Hepatocyte (in vitro differentiated cells): ENCODE results near the gene COL19A1. TPM values are rescaled to one million over a fixed set of nuclear protein-coding genes. Genes with fewer than 3 reads are reported as not detected.
A peak's percentile ranks its signal among the peaks of the same experiment; 100 is the strongest.
"Not testable (repeated sequence)": the region's sequence is repeated elsewhere in the genome, so short reads cannot be mapped to it uniquely, and the experiment has no call there.

Experiments used
- DNase-seq: peaks from one replicate; pipeline ENCODE4 v3.0.0-alpha.2; 2016; ENCODE audit warnings: low spot score
- H2AFZ ChIP-seq: fragments of 200-600 bp; sonication (generic); 2 replicates; pipeline ENCODE4 v1.6.0; 2016; ENCODE audit warnings: antibody characterized with exemption, mild to moderate bottlenecking
- H3K27ac ChIP-seq: fragments of 200-600 bp; sonication (generic); 2 replicates; pipeline ENCODE4 v1.5.1; 2016; ENCODE audit warnings: mild to moderate bottlenecking
- H3K27me3 ChIP-seq: fragments of 200-600 bp; sonication (generic); 2 replicates; pipeline ENCODE4 v1.6.1; 2016
- H3K36me3 ChIP-seq: fragments of 200-600 bp; sonication (generic); replicated peaks from 2 replicates; pipeline ENCODE4 v1.5.1; 2016; ENCODE audit warnings: low read depth; ENCODE audit not compliant: insufficient read depth
- H3K4me1 ChIP-seq: fragments of 200-600 bp; sonication (generic); 2 replicates; pipeline ENCODE4 v1.5.1; 2016; ENCODE audit warnings: mild to moderate bottlenecking, moderate library complexity; ENCODE audit not compliant: insufficient read depth
- H3K4me2 ChIP-seq: fragments of 200-600 bp; sonication (generic); 2 replicates; pipeline ENCODE4 v1.6.0; 2016
- H3K4me3 ChIP-seq: fragments of 200-600 bp; sonication (generic); 2 replicates; pipeline ENCODE4 v1.5.1; 2016; ENCODE audit warnings: mild to moderate bottlenecking
- H3K79me2 ChIP-seq: fragments of 200-600 bp; sonication (generic); 2 replicates; pipeline ENCODE4 v1.6.0; 2017; ENCODE audit warnings: mild to moderate bottlenecking
- H3K9me2 ChIP-seq: fragments of 200-600 bp; sonication (generic); replicated peaks from 2 replicates; pipeline ENCODE4 v1.6.0; 2017; ENCODE audit warnings: mild to moderate bottlenecking; ENCODE audit not compliant: insufficient read depth
- H3K9me3 ChIP-seq: fragments of 200-600 bp; sonication (generic); 2 replicates; pipeline ENCODE4 v1.5.1; 2016; ENCODE audit warnings: low read depth, mild to moderate bottlenecking
- H4K20me1 ChIP-seq: fragments of 200-600 bp; sonication (generic); 2 replicates; pipeline ENCODE4 v1.6.0; 2016; ENCODE audit warnings: mild to moderate bottlenecking; ENCODE audit not compliant: insufficient read depth, poor library complexity, severe bottlenecking
- EZH2 ChIP-seq: fragments of 200-600 bp; sonication (generic); IDR thresholded peaks from 2 replicates; pipeline ENCODE4 v1.6.1; 2016; ENCODE audit warnings: antibody characterized with exemption, mild to moderate bottlenecking, borderline replicate concordance
- EZH2phosphoT487 ChIP-seq: fragments of 200-600 bp; sonication (generic); IDR thresholded peaks from one replicate; pipeline ENCODE4 v1.6.1; 2018; ENCODE audit warnings: antibody characterized with exemption, mild to moderate bottlenecking, low read depth, moderate library complexity; ENCODE audit not compliant: unreplicated experiment, severe bottlenecking
- WGBS: methylation state at CpG from one replicate; pipeline ENCODE4 v1.1.6; 2016; ENCODE audit warnings: low lambda C conversion rate; ENCODE audit errors: missing lambda C conversion rate; 5-methylcytosine and 5-hydroxymethylcytosine counted together
- polyA plus RNA-seq: library from polyadenylated mRNA; unstranded; fragments of >200 nt; fragmentation: Nextera tagmentation; extraction: Ambion mirVana; gene quantifications from 2 replicates; pipeline ENCODE4 v1.2.1, GENCODE V29; 2016
- total RNA-seq: library from RNA; depleted of rRNA; stranded (reverse); fragments of >200 nt; gene quantifications from 2 replicates; pipeline ENCODE4 v1.2.3, GENCODE V29; 2014
- TF ChIP-seq, protein P1 (sequence below): fragments of 200-600 bp; sonication (generic); IDR thresholded peaks from 2 replicates; pipeline ENCODE4 v1.5.1; 2016; ENCODE audit warnings: antibody characterized with exemption, mild to moderate bottlenecking; ENCODE audit not compliant: poor library complexity

COL19A1 gene
- total and polyA plus RNA-seq, 2 experiments from 2014 or later, result 1.1 to 1.2 TPM

DNA sequence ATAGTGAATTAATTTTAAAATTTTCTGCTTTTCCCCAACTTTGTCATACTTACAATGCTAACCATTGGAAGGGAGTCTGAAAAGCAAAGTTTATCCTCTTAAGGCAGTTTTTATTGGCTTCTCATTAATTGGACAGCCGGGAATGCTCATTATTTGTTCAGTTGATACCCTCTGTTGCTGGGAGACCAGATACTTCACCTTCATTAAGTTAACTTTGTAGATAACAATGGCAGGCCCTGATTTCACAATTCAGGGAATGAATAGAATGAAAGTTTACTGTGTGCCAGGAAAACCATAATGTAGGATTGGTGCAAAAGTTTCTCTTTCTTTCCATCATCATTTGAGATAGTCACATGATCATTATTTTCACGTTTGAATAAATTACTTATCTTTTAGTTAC is 49.0 kb downstream of the COL19A1 start:
- Histone ChIP-seq H3K27me3 (no peaks in the 10 kb centered on the region), H3K4me2 (no peak overlapping the region), H3K36me3 (no peaks in the 10 kb centered on the region), H3K9me2 (no peaks in the 10 kb centered on the region), H3K27ac (no peak overlapping the region), H3K4me1 (peaks cover 12% of the 10 kb centered on the region), H3K79me2 (no peaks in the 10 kb centered on the region), H4K20me1 (no peaks in the 10 kb centered on the region), H3K9me3 (no peaks in the 10 kb centered on the region), H2AFZ (no peak overlapping the region), H3K4me3 (no peak overlapping the region)
- TF ChIP-seq, protein P1, sequence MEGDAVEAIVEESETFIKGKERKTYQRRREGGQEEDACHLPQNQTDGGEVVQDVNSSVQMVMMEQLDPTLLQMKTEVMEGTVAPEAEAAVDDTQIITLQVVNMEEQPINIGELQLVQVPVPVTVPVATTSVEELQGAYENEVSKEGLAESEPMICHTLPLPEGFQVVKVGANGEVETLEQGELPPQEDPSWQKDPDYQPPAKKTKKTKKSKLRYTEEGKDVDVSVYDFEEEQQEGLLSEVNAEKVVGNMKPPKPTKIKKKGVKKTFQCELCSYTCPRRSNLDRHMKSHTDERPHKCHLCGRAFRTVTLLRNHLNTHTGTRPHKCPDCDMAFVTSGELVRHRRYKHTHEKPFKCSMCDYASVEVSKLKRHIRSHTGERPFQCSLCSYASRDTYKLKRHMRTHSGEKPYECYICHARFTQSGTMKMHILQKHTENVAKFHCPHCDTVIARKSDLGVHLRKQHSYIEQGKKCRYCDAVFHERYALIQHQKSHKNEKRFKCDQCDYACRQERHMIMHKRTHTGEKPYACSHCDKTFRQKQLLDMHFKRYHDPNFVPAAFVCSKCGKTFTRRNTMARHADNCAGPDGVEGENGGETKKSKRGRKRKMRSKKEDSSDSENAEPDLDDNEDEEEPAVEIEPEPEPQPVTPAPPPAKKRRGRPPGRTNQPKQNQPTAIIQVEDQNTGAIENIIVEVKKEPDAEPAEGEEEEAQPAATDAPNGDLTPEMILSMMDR, result no peak
- no peak for TF ChIP-seq EZH2phosphoT487
- TF ChIP-seq EZH2, result no peak
- WGBS, result 31% methylated on average over 2 of the region's 2 CpGs
- peak; percentile 18 for DNase-seq

DNA sequence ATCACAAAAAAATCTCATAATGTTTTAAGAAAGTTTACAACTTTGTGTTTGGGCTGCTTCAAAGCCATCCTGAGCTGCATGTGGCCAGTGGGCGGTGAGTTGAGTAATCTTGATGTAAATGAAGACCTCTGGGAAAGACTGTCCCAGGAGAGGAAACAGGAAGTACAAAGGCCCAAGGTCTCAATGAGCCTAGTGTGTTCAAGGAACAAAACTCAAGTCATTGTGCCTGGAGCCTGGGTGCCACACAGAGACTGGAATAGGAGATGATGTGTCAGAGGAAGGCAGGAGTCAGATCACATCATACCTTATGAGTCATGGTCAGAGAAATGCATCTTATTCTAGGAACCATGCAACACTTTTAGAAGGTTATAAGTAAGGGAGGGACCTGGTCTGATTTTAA is 51.5 kb downstream of the COL19A1 start:
- H4K20me1 ChIP-seq, result no peaks in the 10 kb centered on the region
- TF ChIP-seq, protein P1, result no peak
- TF ChIP-seq EZH2phosphoT487, result no peak
- TF ChIP-seq EZH2, result no peak
- no peak overlapping the region for H3K4me3 ChIP-seq
- H3K27ac ChIP-seq, result no peak overlapping the region
- no peak for DNase-seq
- 88% methylated on average over 1 of the region's 1 CpG for WGBS
- H3K27me3 ChIP-seq, result no peaks in the 10 kb centered on the region
- no peak overlapping the region for H3K4me2 ChIP-seq
- H3K9me2 ChIP-seq, result no peaks in the 10 kb centered on the region
- no peaks in the 10 kb centered on the region for H3K79me2 ChIP-seq
- H2AFZ ChIP-seq, result no peak overlapping the region
- no peaks in the 10 kb centered on the region for H3K36me3 ChIP-seq
- no peaks in the 10 kb centered on the region for H3K9me3 ChIP-seq
- peaks cover 12% of the 10 kb centered on the region for H3K4me1 ChIP-seq

DNA sequence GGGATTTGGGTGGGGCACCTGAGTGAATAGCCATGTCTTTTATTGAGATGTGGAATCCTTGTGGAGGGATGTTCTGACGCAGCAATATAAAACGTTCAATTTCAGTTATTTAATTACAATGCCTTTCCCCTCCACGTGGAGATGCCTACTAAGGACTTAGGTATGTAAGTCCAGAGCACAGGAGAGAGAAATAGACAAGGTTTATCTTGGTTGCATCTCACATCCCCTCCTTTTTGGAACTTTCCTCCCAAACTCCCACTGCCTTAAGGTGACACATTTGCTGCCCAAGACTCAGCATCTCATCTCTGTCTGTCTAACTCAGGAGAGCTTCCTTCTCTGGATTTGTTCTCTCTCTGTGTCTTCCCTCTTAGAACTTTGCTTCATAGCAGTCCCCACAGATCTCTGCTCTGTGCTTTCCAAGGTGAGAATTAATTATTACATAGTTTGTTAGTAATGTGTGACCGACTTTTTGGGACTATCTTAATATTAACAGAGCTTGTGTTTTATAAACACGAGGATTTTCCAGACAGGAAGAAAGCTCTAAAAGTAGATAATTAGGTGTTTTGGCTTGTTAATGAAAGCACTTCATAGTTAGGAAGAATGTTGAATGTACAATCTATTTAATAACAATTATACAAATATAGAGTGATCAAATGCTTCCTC is 52.6 kb downstream of the COL19A1 start:
- TF ChIP-seq EZH2phosphoT487 (no peak), EZH2 (no peak)
- TF ChIP-seq, protein P1, result no peak
- Histone ChIP-seq H3K4me2 (no peak overlapping the region), H3K4me3 (no peak overlapping the region), H3K9me3 (no peaks in the 10 kb centered on the region), H3K27me3 (no peaks in the 10 kb centered on the region), H3K79me2 (no peaks in the 10 kb centered on the region), H3K4me1 (peaks cover 12% of the 10 kb centered on the region), H3K27ac (no peak overlapping the region), H3K36me3 (no peaks in the 10 kb centered on the region), H2AFZ (no peak overlapping the region), H4K20me1 (no peaks in the 10 kb centered on the region), H3K9me2 (no peaks in the 10 kb centered on the region)
- DNase-seq, result no peak
- WGBS, result 71% methylated on average over 5 of the region's 5 CpGs

DNA sequence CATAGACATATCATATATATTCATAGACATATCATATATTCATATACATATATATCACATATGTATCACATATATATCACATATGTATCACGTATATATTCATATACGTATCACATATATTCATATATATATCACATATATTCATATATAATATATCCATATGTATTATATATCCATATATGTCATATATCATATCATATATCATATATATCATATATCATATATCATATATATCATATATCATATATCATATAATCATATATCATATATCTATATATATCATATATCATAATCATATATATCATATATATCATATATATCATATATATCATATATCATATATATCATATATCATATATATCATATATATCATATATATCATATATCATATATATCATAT is 54.7 kb downstream of the COL19A1 start:
- not testable (repeated sequence) for H3K27ac ChIP-seq, DNase-seq

DNA sequence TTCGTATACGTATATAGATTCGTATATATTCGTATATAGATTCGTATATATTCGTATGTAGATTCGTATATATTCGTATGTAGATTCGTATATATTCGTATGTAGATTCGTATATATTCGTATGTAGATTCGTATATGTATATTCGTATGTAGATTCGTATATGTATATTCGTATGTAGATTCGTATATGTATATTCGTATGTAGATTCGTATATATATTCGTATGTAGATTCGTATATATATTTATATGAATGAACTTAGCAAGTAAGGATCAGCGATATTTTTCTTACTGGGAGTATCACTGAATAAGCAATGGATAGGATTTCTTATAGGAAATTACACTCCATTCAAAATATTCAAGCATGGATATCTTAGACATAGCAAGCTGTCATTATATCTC is 55.3 kb downstream of the COL19A1 start:
- not testable (repeated sequence) for H2AFZ ChIP-seq, H3K4me3 ChIP-seq, H3K4me1 ChIP-seq, H3K27ac ChIP-seq, H3K4me2 ChIP-seq, H3K79me2 ChIP-seq, H3K27me3 ChIP-seq, H3K9me3 ChIP-seq, H3K9me2 ChIP-seq, H4K20me1 ChIP-seq, DNase-seq, H3K36me3 ChIP-seq
- 98% methylated on average over 22 of the region's 22 CpGs for WGBS

More for the DNA sequence above, 54.7 kb downstream of the COL19A1 start:
- not testable (repeated sequence) for H3K79me2 ChIP-seq, H3K9me2 ChIP-seq, H2AFZ ChIP-seq, H3K4me3 ChIP-seq, H3K27me3 ChIP-seq, H4K20me1 ChIP-seq, H3K9me3 ChIP-seq, H3K36me3 ChIP-seq, H3K4me2 ChIP-seq, H3K4me1 ChIP-seq
- WGBS, result 97% methylated on average over 2 of the region's 2 CpGs
